GM12864 (cell line): ENCODE results near the gene MFF.
"Not testable (repeated sequence)": the region's sequence is repeated elsewhere in the genome, so short reads cannot be mapped to it uniquely, and the experiment has no call there.

Experiments used
- DNase-seq: peaks from one replicate; pipeline ENCODE4 v3.0.0-alpha.2; 2011; ENCODE audit warnings: low read depth
- H3K4me3 ChIP-seq: 2 replicates; pipeline ENCODE4 v1.5.1; 2011; ENCODE audit warnings: mild to moderate bottlenecking, low read depth, low read length, control low read depth
- CTCF ChIP-seq: IDR thresholded peaks from 2 replicates; pipeline ENCODE4 v1.5.1; 2011; ENCODE audit warnings: low read depth, mild to moderate bottlenecking, moderate library complexity, low read length, control low read depth, inconsistent platforms; ENCODE audit errors: missing control alignments

Gene MFF

GRCh38 chr2:227347117-227347516 is 22.1 kb downstream of the MFF start:
- TF ChIP-seq CTCF, result no peak
- no peak overlapping the region for H3K4me3 ChIP-seq
- DNase-seq, result no peak

- TF ChIP-seq CTCF, result no peak
These were observed 23.3 kb downstream of the MFF start for GRCh38 chr2:227348324-227348723.

GRCh38 chr2:227349989-227350612 is 25.1 kb downstream of the MFF start:
- no peak overlapping the region for H3K4me3 ChIP-seq
- DNase-seq, result no peak
- TF ChIP-seq CTCF, result no peak

More at GRCh38 chr2:227348324-227348723, 23.3 kb downstream of the MFF start:
- DNase-seq, result no peak
- no peak overlapping the region for H3K4me3 ChIP-seq

GRCh38 chr2:227351639-227352038 is 26.6 kb downstream of the MFF start:
- no peak overlapping the region for H3K4me3 ChIP-seq
- no peak for TF ChIP-seq CTCF
- DNase-seq, result peak; percentile 10

- no peak for DNase-seq
- no peak overlapping the region for H3K4me3 ChIP-seq
- no peak for TF ChIP-seq CTCF
These were observed 35.3 kb downstream of the MFF start for GRCh38 chr2:227360351-227360750.

GRCh38 chr2:227363756-227364155 is 38.7 kb downstream of the MFF start:
- DNase-seq, result no peak
- no peak for TF ChIP-seq CTCF

GRCh38 chr2:227364585-227365263 is 39.7 kb downstream of the MFF start:
- not testable (repeated sequence) for H3K4me3 ChIP-seq, DNase-seq

More at GRCh38 chr2:227363756-227364155, 38.7 kb downstream of the MFF start:
- no peak overlapping the region for H3K4me3 ChIP-seq
